ENCODE data around the gene RPN2.
A peak's percentile ranks its signal among the peaks of the same experiment; 100 is the strongest.

The RPN2 gene

DNA sequence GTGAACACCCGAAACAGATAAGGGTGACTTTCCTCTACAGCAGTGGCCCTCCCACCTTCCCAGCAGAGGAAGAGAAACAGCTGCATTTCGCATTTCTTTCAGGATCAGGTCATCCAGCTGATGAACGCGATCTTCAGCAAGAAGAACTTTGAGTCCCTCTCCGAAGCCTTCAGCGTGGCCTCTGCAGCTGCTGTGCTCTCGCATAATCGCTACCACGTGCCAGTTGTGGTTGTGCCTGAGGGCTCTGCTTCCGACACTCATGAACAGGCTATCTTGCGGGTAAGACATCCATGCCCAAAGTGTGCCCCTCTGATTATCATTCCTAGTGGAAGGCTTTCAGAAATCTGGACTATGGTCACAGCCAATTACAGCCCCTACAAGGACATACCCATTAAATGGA, 28.0 kb downstream of the RPN2 start:
- no peak for DNase-seq (ENCODE audit: low read depth)
- no peak overlapping the region for H3K4me3 ChIP-seq (ENCODE audit: control insufficient read depth, low read depth, low read length)
- TF ChIP-seq, protein P1, sequence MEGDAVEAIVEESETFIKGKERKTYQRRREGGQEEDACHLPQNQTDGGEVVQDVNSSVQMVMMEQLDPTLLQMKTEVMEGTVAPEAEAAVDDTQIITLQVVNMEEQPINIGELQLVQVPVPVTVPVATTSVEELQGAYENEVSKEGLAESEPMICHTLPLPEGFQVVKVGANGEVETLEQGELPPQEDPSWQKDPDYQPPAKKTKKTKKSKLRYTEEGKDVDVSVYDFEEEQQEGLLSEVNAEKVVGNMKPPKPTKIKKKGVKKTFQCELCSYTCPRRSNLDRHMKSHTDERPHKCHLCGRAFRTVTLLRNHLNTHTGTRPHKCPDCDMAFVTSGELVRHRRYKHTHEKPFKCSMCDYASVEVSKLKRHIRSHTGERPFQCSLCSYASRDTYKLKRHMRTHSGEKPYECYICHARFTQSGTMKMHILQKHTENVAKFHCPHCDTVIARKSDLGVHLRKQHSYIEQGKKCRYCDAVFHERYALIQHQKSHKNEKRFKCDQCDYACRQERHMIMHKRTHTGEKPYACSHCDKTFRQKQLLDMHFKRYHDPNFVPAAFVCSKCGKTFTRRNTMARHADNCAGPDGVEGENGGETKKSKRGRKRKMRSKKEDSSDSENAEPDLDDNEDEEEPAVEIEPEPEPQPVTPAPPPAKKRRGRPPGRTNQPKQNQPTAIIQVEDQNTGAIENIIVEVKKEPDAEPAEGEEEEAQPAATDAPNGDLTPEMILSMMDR (conservative IDR thresholded peaks at IDR 0.05; ENCODE audit: control insufficient read depth, insufficient read depth, low read depth, low read length) = no peak

DNA sequence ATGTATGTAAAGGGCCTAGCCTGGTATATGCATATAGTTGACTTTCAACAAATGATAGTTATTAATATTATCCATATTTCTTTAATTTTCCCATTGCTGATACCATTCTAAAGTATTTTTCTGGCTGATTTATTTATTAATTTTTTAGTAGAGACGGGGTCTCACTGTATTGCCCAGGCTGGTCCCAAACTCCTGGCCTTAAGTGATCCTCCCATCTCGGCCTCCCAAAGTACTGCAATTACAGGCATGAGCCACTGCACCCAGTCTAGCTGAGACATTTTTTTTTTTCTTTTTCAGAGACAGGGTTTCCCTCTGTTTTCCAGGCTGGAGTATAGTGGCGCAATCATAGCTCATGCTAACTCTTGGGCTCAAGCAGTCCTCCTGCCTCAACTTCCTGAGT, 30.1 kb downstream of the RPN2 start:
- TF ChIP-seq, protein P1 (conservative IDR thresholded peaks at IDR 0.05; ENCODE audit: control insufficient read depth, insufficient read depth, low read depth, low read length) = no peak
- H3K4me3 ChIP-seq (ENCODE audit: control insufficient read depth, low read depth, low read length) = no peak overlapping the region
- no peak for DNase-seq (ENCODE audit: low read depth)

DNA sequence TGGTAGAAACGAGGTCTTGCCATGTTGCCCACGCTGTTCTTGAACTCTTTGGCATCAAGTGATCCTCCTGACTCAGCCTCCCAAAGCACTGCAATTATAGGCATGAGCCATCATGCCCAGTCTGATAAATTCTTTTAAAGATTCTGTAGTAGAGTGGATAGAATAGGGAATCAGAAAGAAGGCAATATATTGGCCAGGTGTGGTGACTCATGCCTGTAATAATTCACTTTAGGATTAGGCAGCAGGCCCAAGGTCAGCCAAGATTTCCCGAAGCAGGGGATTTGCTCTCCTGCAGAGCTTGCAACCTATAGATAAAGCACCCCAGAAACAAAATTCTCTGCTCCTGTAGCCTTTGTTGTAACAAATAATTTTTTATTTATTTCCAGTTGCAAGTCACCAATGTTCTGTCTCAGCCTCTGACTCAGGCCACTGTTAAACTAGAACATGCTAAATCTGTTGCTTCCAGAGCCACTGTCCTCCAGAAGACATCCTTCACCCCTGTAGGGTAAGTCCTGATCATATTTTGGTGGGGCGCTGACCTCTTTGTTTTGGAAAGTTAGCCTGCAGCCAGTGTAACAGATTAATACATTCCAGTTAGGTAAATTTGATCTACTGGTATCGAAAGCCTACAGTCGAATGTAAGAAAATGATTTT, 30.7 kb downstream of the RPN2 start:
- DNase-seq (ENCODE audit: low read depth) = peak; percentile 16
- TF ChIP-seq, protein P1 (conservative IDR thresholded peaks at IDR 0.05; ENCODE audit: control insufficient read depth, insufficient read depth, low read depth, low read length) = no peak
- H3K4me3 ChIP-seq (ENCODE audit: control insufficient read depth, low read depth, low read length) = no peak overlapping the region

DNA sequence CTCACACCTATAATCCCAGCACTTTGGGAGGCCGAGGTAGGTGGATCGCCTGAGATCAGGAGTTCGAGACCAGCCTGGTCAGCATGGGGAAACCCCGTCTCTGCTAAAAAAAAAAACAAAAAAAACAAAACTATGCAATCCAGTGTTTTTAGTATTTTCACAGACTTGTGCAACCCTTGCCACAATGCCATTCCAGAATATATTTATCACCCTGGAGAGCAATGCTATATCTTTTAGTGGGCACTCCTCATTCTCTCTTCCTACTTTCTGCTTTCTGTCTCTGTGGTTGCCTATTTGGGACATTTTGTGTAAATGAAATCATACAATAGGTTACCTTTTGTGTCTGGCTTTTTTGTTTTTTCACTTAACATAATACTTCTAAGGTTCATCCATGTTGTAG, 39.3 kb downstream of the RPN2 start:
- TF ChIP-seq, protein P1 (conservative IDR thresholded peaks at IDR 0.05; ENCODE audit: control insufficient read depth, insufficient read depth, low read depth, low read length) = no peak
- no peak for DNase-seq (ENCODE audit: low read depth)
- no peak overlapping the region for H3K4me3 ChIP-seq (ENCODE audit: control insufficient read depth, low read depth, low read length)

DNA sequence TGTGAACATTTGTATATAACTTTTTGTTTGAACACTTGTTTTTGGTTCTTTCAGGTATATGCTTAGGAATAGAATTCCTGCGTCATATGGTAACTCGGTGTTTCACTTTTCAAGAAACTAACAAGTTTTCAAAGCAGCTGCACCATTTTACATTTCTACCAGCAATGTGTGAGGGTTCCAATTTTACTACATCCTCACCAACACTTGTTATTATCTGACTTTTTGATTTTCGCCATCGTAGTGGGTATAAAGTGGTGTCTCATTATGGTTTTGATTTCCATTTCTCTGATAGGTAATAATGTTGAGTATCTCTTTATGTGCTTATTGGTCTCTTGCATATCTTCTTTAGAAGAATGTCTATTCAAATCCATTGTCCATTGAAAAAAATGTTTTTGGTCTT, 39.8 kb downstream of the RPN2 start:
- DNase-seq (ENCODE audit: low read depth) = no peak
- H3K4me3 ChIP-seq (ENCODE audit: control insufficient read depth, low read depth, low read length) = no peak overlapping the region
- TF ChIP-seq, protein P1 (conservative IDR thresholded peaks at IDR 0.05; ENCODE audit: control insufficient read depth, insufficient read depth, low read depth, low read length) = no peak

DNA sequence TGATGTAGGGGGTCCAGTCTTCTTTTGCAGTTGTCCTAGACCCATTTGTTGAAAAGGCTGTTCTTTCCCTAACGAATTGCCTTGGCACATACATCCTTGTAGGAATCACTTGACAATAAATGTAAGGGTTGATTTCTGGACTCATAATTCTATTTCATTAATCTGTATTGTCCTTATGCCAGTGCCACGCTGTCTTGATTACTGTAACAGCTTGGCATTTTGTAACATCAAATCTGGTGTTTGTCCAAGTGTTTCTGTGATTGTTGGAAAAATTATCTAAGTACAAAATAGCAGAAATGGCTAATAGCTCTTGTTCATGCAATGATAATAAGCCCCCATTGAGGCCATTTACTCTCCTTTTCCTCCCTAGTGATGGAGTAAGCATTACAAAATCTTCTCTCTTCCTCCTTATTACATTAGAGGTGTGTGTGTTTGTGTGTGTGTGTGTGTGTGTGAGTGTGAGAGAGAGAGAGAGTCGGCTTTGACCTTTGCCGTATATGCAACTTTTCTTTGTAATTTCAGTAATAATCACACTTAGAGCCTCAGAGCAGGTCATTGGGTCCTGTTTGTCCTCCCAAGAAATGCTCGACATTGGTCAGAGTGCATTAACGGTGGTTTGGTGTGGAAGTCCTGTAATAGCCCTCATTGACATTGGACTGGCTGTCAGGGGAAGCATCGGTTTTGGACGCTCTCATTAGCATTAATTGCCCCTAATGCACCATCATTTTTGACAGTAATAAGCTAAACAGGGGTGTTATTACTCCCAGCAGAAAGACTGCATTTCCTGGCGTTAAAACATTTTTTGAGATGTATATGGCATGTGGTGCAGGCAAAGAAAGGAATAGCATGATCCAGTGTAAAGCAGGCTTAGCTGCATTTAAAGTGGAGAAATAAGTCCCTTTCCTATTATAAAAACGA, 40.9 kb downstream of the RPN2 start:
- H3K4me3 ChIP-seq (ENCODE audit: control insufficient read depth, low read depth, low read length) = no peak overlapping the region
- TF ChIP-seq, protein P1 (conservative IDR thresholded peaks at IDR 0.05; ENCODE audit: control insufficient read depth, insufficient read depth, low read depth, low read length) = no peak

More for the DNA sequence above, 40.9 kb downstream of the RPN2 start:
- no peak for DNase-seq (ENCODE audit: low read depth)
